GM21576 (cell line): Measurements from ENCODE around the gene HEXA.
A peak's percentile ranks its signal among the peaks of the same experiment; 100 is the strongest.
"Not testable (repeated sequence)": the region's sequence is repeated elsewhere in the genome, so short reads cannot be mapped to it uniquely, and the experiment has no call there.

ENCODE experiments used
- ATAC-seq: cut with Tn5 transposase; IDR thresholded peaks from one replicate; pipeline ENCODE4 v1.9.1; 2021; ENCODE audit warnings: mild to moderate bottlenecking, moderate library complexity; ENCODE audit not compliant: unreplicated experiment

Gene HEXA

DNA sequence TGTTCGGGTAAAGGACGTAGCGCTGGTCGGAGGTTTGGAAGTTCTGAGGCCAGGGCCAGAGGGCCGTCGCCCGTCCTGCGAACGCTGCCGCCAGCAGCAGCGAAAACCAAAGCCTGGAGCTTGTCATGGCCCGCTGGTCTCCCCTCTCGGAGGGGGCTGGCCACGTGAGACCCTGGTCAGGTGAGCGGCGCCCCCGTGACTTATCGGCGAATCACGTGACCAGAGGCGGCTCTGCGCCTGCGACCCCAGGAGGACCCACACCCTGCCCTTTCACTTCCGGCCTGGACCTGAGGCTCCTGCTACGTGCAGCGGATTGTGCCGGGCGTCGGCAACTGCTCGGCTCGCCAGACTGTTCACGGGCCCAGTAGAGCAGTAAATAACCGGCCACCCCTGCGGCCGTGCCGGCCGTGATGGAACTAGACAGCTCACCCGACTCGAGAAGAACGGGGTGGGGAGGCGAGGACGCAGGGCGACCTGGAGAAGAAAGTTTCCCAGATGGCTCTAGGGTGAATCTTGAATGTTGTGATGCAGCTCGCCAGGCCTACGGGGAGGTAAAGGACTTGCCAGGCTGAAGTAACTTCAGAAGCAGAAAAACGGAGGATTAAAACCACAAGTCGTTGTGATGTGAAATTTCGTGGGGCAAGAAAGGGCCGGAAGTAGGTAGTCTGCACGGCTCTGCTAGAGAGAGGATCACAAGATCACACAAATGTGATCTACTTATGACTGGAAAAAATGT, at the start of gene HEXA:
TSS of gene HEXA (minus strand) at position 169 of the 736 bp plus-strand sequence. CDS start at position 127, 42 bp downstream.
- ATAC-seq: peak; percentile 75

DNA sequence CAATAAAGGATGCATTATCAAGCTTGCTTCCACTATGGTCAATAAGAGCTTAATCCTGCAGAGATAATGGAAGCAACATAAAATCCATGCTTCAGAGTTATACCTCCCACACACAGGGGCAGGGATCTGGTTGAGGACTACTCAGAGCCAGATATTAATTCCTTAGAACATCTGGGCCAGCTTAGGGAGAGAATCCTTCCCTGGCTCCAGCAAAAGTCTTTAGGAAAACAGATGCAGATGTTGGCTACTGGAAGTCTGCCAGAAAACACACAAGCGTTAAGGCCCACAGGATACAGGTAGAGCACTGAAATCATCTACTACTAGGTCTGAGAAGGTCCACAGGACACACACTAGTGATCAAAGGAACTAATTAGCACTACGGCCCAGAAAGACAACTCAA, 47.4 kb upstream of the HEXA start:
- ATAC-seq: no peak

DNA sequence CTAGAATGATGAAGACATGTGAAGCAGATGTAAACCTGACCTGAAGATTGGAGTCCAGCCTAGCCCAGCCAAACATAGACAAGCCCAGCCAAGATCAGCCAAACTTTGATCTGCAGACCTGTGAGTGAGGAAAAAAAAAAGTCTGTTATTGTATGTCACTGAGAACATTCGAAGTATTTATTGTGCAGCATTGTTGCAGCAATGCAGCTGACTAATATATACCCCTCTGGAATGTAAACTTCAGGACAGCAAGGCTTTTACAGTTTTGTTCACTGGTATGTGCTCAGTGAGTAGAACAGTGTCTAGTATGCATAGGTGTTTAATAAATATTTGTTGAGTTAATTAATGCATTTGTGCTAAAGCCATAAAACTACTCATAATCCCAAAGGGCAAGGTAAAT, 45.7 kb upstream of the HEXA start:
- no peak for ATAC-seq

DNA sequence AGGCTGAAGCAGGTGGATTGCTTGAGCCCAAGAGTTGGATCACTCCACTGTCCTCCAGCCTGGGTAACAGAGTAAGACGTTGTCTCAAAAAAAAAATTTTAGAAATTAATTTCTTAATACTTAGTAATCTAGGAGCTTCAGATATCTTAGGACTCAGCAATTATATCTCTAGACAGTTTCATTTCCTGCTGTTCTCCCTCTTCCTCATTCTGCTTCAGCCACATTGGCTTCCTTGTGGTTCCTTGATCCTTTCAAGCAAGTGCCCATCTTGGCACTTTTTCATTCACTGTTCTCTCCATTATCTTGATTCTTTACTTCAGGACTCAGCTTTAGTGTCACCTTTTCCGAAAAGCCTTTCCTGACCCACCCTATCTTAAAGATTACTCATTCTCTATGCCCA, 44.8 kb upstream of the HEXA start:
- ATAC-seq: no peak

DNA sequence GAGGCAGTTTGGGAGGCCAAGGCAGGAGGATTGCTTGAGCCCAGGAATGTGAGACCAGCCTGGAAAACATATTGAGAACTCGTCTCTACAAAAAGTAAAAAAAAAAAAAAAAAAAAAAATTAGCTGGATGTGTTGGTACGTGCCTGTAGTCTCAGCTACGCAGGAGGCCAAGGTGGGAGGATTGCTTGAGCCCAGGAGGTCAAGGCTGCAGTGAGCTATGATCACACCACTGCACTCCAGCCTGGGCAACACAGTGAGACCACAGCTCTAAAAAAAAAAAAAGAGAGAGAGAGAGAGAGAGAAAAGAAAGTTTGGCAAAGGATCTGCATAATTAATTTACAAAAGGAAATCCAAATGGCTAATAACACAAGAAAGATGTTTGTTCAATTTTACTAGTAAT, 44.0 kb upstream of the HEXA start:
- not testable (repeated sequence) for ATAC-seq

DNA sequence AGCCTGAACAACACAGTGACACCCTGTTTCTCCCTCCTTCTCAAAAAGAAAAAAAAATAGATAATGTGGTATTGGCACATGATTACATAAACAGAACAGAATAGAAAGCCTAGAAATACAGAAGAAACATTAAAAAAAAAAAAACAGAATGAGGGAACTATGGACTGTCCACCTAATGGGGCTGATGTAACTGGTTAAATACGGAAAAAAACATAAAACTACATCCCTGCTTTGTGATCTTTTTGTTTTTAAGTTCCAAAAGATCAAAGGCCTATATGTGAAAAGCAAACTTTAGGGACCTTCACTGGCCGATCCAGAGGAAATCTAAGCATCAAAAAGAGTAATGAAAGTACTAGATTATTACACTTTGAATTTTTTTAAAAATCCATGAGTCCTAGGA, 39.5 kb upstream of the HEXA start:
- ATAC-seq: no peak

DNA sequence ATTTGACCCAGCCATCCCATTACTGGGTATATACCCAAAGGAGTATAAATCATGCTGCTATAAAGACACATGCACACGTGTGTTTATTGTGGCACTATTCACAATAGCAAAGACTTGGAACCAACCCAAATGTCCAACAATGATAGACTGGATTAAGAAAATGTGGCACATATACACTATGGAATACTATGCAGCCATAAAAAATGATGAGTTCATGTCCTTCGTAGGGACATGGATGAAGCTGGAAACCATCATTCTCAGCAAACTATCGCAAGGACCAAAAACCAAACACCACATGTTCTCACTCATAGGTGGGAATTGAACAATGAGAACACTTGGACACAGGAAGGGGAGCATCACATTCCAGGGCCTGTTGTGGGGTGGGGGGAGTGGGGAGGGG, 37.5 kb upstream of the HEXA start:
- ATAC-seq: not testable (repeated sequence)

DNA sequence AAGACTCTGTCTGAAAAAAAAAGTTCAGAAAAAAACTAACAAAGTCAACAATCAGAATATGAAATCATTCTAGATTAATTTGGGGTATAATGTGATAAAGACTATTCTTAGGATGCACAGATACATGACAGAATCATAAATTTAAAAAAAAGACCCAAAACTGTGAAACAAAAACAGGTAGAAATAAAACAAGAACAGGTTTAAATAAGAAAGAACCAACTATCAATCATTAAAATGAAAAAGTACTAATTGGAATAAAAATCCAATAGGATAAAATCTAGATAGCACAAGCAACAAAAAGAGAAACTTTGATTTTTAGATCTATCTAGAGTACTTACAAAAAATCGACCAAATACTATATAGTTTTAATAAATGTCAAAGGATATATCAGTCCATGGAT, 35.7 kb upstream of the HEXA start:
- ATAC-seq: no peak

DNA sequence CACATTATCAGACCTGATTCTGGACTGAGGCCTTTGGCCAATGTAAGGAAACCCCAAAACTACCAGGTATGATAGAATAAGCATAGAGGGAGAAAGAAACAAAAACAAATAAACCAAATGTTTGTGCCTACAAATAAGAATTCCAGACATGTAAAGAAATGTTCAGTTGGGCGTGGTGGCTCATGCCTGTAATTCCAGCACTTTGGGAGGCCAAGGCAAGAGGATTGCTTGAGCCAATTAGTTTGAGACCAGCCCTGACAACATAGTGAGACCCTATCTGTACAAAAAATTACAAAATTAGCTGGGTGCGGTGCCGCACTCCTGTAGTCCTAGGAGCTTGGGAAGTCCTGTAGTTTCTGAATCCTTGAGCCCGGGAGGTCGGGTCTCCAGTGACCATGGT, 35.3 kb upstream of the HEXA start:
- no peak for ATAC-seq

DNA sequence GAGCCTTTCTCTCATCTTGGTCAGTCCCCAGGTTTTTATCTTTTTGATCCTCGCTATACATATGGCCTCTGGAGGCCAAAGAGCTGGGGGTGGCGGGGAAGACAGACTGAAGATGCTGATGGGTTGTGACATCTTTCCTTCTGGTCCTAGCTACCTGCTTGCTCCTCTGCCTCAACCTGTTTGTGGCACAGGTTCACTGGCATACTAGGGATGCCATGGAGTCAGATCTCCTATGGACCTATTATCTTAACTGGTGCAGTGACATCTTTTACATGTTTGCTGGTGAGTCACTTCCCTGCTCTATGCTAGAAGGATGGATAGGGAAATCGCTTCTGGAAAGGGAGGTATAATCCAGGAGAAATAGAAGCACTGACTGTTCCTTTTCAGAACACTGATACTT, 31.1 kb upstream of the HEXA start:
- no peak for ATAC-seq

DNA sequence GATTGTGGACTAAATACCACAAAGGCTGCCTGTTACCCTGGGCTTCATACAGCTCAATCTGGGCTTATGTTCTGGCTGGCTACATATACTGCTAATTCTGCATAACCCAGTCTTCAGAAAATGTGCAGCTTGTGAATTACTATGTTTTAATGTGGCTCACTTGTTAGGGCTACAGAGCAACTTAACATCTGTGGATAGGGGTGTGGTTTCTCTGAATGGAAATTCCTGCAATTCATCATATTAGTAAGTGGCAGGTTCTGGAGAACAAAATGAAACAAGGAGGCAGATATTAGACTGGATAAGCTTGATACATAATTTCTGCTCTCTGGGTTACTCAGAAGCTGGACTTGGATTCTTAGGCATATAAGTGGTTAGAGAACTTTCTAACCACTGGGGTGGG, 29.0 kb upstream of the HEXA start:
- no peak for ATAC-seq

DNA sequence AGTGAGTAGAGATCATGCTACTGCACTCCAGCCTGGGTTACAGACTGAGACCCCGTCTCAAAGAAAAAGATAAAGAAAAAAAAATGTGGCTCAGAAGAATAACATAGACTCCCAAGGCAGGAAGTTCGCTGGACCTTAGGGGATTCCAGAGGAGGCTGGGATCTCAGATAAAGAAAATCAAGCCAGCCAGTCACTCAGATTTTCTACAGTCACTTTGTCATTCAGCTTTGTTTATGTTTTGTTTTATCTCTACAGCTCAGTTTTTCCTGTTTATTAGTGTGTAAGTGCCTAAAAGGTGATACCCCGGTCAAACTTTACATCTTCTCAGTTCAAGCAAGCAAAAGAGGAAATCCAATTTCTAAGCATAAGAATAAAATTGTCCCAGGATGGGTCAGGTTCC, 28.5 kb upstream of the HEXA start:
- ATAC-seq: no peak

DNA sequence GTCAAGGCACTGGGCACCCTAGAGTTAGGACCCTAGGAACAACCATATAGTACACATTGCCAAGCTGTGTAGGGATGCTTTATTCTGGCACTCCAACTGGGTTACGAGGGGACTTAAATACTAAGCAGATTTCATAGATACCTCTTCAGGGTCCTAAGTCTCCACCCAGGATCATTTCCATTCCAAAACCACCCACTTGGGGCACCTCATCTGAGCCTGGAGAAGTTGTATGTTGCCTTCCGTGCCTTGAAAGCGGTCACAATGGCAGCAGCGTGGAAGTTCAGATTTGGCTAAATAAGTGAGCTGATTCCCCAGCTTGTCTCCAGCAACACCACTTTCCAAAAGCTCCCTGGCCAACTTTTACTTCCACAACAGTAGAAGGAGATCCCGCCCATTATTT, 26.9 kb upstream of the HEXA start:
- no peak for ATAC-seq

DNA sequence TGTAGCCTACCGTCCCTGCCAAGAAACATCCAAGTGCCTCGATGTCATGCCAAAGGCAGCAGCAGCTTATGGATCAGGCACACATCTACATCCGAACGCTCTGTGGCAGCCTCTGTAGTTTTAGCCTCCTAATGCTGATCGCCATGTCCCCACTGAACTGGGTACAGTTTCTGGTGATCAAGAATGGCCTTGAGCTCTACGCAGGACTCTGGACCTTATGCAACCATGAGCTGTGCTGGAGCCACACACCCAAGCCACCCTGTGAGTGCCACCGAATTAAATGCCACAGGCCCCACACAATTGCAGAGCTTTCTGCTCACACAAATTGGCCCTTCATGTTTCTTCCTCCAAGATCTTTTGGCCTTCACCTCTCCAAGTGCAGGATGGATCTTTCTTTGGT, 22.8 kb upstream of the HEXA start:
- no peak for ATAC-seq

DNA sequence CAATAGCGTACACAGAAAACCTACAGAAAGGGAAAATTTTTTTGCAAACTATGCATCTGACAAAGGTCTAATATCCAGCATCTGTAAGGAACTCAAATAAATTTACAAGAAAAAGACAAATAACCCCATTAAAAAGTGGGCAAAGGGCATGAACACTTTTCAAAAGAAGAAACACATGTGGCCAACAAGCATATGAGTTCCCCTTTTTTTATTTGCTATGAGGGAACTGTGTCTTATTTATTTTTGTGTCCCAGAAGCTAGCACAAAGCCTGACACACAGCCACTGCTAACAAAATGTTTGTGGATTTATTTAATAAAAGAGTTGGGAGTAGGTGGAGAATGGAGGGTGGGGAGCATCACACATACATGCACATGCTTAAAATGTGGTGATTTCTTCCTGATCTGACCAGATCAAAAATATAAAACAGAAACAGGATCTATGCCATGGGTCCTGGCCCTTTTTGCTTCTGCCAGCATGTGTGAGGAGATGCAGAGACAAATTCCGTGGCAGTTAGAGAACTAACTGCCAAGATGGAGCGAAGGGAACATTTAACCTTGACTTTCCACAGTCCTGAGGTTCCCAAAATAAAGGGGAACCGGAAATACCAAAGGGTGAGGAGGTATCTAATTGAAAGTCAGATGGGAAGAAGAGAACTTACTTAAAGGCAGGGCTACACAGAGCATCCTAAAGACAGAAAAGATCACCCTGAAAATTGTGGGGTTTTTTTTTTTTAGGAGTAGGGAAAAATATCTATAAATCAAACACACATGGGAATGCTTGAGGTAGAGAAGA, 22.2 kb upstream of the HEXA start, which contains the start of gene TMEM202:
TSS of gene TMEM202 (plus strand) at position 510 of the 793 bp plus-strand sequence. CDS start at position 532, 22 bp downstream.
- ATAC-seq: no peak

DNA sequence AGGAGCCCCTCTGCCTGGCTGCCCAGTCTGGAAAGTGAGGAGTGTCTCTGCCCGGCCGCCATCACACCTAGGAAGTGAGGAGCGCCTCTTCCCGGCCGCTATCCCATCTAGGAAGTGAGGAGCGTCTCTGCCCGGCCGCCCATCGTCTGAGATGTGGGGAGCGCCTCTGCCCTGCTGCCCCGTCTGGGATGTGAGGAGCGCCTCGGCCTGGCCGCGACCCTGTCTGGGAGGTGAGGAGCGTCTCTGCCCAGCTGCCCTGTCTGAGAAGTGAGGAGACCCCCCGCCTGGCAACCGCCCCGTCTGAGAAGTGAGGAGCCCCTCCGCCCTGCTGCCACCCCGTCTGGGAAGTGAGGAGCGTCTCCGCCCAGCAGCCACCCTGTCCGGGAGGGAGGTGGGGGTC, 20.5 kb upstream of the HEXA start:
- ATAC-seq: not testable (repeated sequence)

DNA sequence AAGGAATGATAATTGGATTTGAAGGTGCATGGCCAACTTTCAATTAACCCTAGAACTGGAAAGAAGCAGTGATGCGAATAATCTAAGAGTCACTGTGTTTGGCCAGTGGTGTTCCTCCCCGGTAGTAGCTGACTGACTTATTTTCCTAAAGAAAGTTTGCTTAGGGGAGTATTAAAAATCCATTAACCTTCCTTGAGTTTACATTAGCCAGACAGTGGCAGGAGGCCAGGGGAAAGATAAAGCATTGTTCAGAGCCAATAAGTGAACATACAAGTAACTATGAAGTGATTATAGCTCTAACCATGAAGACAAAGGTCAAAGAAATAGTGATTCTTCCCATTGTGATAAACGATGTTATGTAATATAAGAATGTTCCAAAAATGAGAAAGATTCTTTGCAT, 13.4 kb upstream of the HEXA start:
- no peak for ATAC-seq

DNA sequence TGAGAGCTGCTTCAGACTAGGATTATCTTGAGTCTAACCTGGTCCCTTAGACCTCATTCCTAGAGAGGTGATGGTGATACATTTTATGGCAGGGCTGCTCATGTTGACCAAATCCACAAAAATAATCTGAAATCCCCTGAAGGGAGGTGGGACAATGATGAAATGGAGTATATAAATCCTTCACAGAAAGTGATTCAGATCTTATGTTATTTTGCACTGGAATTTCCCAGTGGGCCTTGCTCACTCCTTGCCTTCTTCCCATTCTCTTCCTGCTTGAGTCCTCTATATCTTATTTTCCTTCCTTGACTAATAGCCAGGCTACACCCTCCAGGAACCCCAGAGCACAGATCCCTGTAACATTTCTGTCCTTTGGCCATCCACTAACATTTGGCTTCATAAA, 11.9 kb upstream of the HEXA start:
- ATAC-seq: no peak

DNA sequence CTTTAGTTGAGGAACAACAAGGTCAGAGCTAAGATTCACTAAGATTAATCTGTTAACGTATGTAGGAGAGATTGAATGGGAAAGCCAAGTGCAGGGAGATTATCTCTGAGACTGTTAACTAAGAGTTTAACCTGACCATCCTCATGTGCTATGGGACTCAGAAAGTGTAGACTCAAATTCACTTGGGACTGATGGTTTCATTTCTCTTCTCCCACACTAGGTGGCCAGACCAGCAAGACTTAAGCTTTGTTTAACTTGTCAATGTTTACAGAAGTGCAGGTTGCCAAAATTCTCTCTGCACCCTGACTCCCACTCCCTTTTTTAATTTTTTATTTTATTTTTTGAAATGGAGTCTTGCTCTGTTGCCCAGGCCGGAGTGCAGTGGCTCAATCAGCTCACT, 6.3 kb upstream of the HEXA start:
- ATAC-seq: no peak

DNA sequence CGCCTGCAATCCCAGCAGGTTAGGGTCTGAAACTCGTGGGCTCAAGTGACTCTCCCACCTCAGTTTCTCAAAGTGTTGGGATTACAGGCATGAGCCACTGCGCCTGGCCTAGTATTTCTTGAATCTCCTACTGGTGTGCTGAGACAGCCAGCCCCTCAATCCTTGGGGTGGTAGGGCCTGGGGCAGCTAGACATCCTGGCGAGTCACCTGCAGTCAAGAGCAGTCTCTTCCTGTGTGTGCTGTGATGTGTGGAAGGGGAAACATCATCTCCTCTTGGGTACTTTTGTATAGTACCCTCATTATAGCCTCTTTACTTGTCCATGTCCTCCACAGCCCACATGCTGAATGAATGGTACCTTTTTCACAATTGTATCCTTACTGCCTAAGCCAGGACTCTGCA, 4.9 kb upstream of the HEXA start:
- no peak for ATAC-seq

DNA sequence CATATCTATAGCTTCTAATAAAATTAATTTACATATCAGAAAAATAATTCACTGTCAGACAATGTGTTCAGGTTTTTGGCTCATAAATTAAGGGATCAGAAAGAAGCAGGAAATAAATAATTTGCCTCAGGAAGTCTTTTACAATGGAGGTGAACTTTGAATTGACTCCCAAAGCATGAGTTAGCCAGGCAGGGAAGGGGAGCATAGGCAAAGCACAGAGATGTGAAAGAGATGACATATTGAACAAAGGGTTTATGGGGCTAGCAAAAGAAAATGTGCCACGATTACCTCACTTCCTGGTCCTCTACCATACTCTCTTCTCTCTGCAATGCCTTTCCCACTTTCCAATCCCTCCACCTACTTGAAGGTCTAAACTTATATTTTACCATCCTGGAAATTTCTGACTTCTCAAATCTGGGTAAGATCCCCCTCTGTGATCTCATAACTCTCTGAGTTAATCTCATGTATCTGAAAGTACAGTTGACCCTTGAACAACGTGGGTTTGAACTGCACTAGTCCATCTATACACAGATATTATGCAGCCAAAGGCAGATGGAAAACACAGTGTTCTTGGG, 4.1 kb upstream of the HEXA start:
- ATAC-seq: no peak

DNA sequence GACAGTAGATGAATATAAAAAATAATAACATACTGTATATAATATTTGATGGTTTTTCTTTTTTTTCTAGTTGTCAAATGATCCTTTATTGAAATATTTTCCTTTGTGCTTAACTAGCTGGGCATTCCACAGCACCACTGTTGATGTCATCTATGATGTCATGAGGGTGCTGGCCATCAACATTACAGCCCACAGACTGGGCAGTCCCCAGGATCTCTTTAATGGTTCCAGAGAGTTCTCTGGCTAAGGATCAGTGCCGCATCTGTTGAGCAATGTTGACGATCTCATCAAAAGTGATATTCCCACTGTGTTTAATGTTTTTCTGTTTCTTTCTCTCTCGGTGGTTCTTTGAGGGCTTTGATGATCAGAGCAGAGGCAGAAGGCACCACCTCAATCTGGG, 3.3 kb upstream of the HEXA start:
- ATAC-seq: not testable (repeated sequence)
